H9 (cell line): ENCODE data around the gene SELENOW. TPM values are rescaled to one million over a fixed set of nuclear protein-coding genes. Genes with fewer than 3 reads are reported as not detected.

Experiments
- DNase-seq: peaks from one replicate; pipeline ENCODE4 v3.0.0-alpha.2; 2017
- H2AFZ ChIP-seq: one replicate; pipeline ENCODE4 v1.6.1; 2013; ENCODE audit warnings: mild to moderate bottlenecking, low read length, control low read depth, moderate library complexity
- H2AK5ac ChIP-seq: 2 replicates; pipeline ENCODE4 v1.6.1; 2013; ENCODE audit warnings: low read length, control low read depth, mixed read lengths; ENCODE audit not compliant: insufficient read length
- H2BK120ac ChIP-seq: one replicate; pipeline ENCODE4 v1.6.1; 2013; ENCODE audit warnings: low read depth, mild to moderate bottlenecking, low read length, control low read depth, inconsistent platforms; ENCODE audit not compliant: poor library complexity, severe bottlenecking
- H2BK12ac ChIP-seq: 2 replicates; pipeline ENCODE4 v1.6.1; 2013; ENCODE audit warnings: low read length, control low read depth, mixed read lengths, low read depth; ENCODE audit not compliant: insufficient read length
- H2BK15ac ChIP-seq: 2 replicates; pipeline ENCODE4 v1.6.1; 2013; ENCODE audit warnings: low read depth, low read length, control low read depth
- H2BK20ac ChIP-seq: one replicate; pipeline ENCODE4 v1.6.1; 2013; ENCODE audit warnings: low read depth, mild to moderate bottlenecking, low read length, control low read depth, inconsistent platforms; ENCODE audit not compliant: poor library complexity, severe bottlenecking
- H2BK5ac ChIP-seq: 2 replicates; pipeline ENCODE4 v1.6.1; 2013; ENCODE audit warnings: low read length, control low read depth, mixed read lengths; ENCODE audit not compliant: insufficient read length
- H3K14ac ChIP-seq: 2 replicates; pipeline ENCODE4 v1.6.1; 2013; ENCODE audit warnings: low read length, control low read depth; ENCODE audit not compliant: insufficient read depth
- H3K18ac ChIP-seq: 2 replicates; pipeline ENCODE4 v1.6.1; 2013; ENCODE audit warnings: low read depth, mild to moderate bottlenecking, mixed read lengths, low read length, control low read depth; ENCODE audit not compliant: insufficient read length
- H3K23ac ChIP-seq: 2 replicates; pipeline ENCODE4 v1.6.1; 2013; ENCODE audit warnings: low read length, control low read depth, mixed read lengths, low read depth; ENCODE audit not compliant: insufficient read length
- H3K23me2 ChIP-seq: 2 replicates; pipeline ENCODE4 v1.6.1; 2013; ENCODE audit warnings: low read depth, mild to moderate bottlenecking, mixed read lengths, low read length, control low read depth; ENCODE audit not compliant: insufficient read length, poor library complexity, severe bottlenecking
- H3K27ac ChIP-seq: 2 replicates; pipeline ENCODE4 v1.5.1; 2013; ENCODE audit warnings: low read length, control low read depth, mixed read lengths, low read depth; ENCODE audit not compliant: insufficient read length
- H3K27me3 ChIP-seq: 2 replicates; pipeline ENCODE4 v1.6.1; 2013; ENCODE audit warnings: low read length, control low read depth, inconsistent platforms; ENCODE audit not compliant: insufficient read depth
- H3K4ac ChIP-seq: 2 replicates; pipeline ENCODE4 v1.6.1; 2013; ENCODE audit warnings: low read depth, mild to moderate bottlenecking, control low read depth, inconsistent platforms, low read length, moderate library complexity
- H3K4me1 ChIP-seq: 2 replicates; pipeline ENCODE4 v1.6.1; 2013; ENCODE audit warnings: low read length, control low read depth, inconsistent platforms; ENCODE audit not compliant: insufficient read depth
- H3K4me2 ChIP-seq: 2 replicates; pipeline ENCODE4 v1.6.1; 2013; ENCODE audit warnings: low read length, control low read depth, mixed read lengths; ENCODE audit not compliant: insufficient read length, insufficient read depth
- H3K56ac ChIP-seq: 2 replicates; pipeline ENCODE4 v1.6.1; 2013; ENCODE audit warnings: low read depth, mild to moderate bottlenecking, mixed read lengths, low read length, control low read depth; ENCODE audit not compliant: insufficient read length
- H3K79me1 ChIP-seq: 2 replicates; pipeline ENCODE4 v1.6.1; 2013; ENCODE audit warnings: low read depth, mild to moderate bottlenecking, moderate library complexity, low read length, control low read depth, inconsistent platforms; ENCODE audit not compliant: insufficient read depth, poor library complexity, severe bottlenecking
- H3K79me2 ChIP-seq: 2 replicates; pipeline ENCODE4 v1.6.1; 2013; ENCODE audit warnings: low read length, control low read depth, inconsistent platforms; ENCODE audit not compliant: insufficient read depth
- H3K9ac ChIP-seq: 2 replicates; pipeline ENCODE4 v1.6.1; 2013; ENCODE audit warnings: low read length, control low read depth, mixed read lengths; ENCODE audit not compliant: insufficient read length; ENCODE audit errors: extremely low read depth
- H3K9me3 ChIP-seq: one replicate; pipeline ENCODE4 v1.6.1; 2013; ENCODE audit warnings: low read depth, low read length, inconsistent platforms; ENCODE audit not compliant: control insufficient read depth
- H3T11ph ChIP-seq: one replicate; pipeline ENCODE4 v1.6.1; 2013; ENCODE audit warnings: mild to moderate bottlenecking, low read length, control low read depth, inconsistent platforms
- H4K20me1 ChIP-seq: one replicate; pipeline ENCODE4 v1.6.1; 2013; ENCODE audit not compliant: control insufficient read depth, insufficient read length, insufficient read depth
- H4K5ac ChIP-seq: 2 replicates; pipeline ENCODE4 v1.6.1; 2013; ENCODE audit warnings: low read depth, mild to moderate bottlenecking, mixed read lengths, low read length, control low read depth; ENCODE audit not compliant: insufficient read length
- H4K8ac ChIP-seq: replicated peaks from 2 replicates; pipeline ENCODE4 v1.6.1; 2013; ENCODE audit warnings: low read length, control low read depth, mixed read lengths, low read depth; ENCODE audit not compliant: insufficient read length
- H4K91ac ChIP-seq: 2 replicates; pipeline ENCODE4 v1.6.1; 2013; ENCODE audit warnings: low read depth, mild to moderate bottlenecking, moderate library complexity, mixed read lengths, low read length, control low read depth; ENCODE audit not compliant: insufficient read length
- H3K27ac Mint-ChIP-seq, 3 experiments: 2 replicates in 2 of 3; 3 replicates in 1 of 3; pipeline ENCODE4 v1.8.0; 2020 to 2021; ENCODE audit warnings: mixed read lengths in 3 of 3, mild to moderate bottlenecking in 1 of 3, moderate library complexity in 1 of 3
- H3K27me3 Mint-ChIP-seq: 2 replicates; pipeline ENCODE4 v1.8.0; 2021; ENCODE audit warnings: low read depth, mild to moderate bottlenecking, moderate library complexity, mixed read lengths
- H3K36me3 Mint-ChIP-seq, 3 experiments: 2 replicates in 2 of 3; 3 replicates in 1 of 3; pipeline ENCODE4 v1.8.0; 2020 to 2021; ENCODE audit warnings: low read depth in 3 of 3, mixed read lengths in 3 of 3; ENCODE audit not compliant: insufficient read depth in 1 of 3
- H3K4me1 Mint-ChIP-seq, 2 experiments: 2 replicates each; pipeline ENCODE4 v1.8.0; 2020; ENCODE audit warnings: mixed read lengths in 2 of 2
- H3K4me3 Mint-ChIP-seq, 2 experiments: 2 replicates in 1 of 2; 3 replicates in 1 of 2; pipeline ENCODE4 v1.8.0; 2020 to 2021; ENCODE audit warnings: mild to moderate bottlenecking in 2 of 2, mixed read lengths in 2 of 2, moderate library complexity in 1 of 2
- H3K9me3 Mint-ChIP-seq, 2 experiments: 2 replicates in 1 of 2; 3 replicates in 1 of 2; pipeline ENCODE4 v1.8.0; 2020; ENCODE audit warnings: mild to moderate bottlenecking in 2 of 2, mixed read lengths in 2 of 2, moderate library complexity in 1 of 2
- CTCF ChIP-seq: fragments of 200-600 bp; sonication (generic); conservative IDR thresholded peaks from 3 replicates; pipeline ENCODE4 v1.8.0; 2021; ENCODE audit warnings: antibody characterized with exemption, mild to moderate bottlenecking
- WGBS: extraction: QIAGEN DNeasy Blood & Tissue Kit; methylation state at CpG from one replicate; pipeline ENCODE4 v1.1.7; 2013; ENCODE audit warnings: missing lambda C conversion rate, low lambda C conversion rate, mixed read lengths; ENCODE audit not compliant: insufficient read length; ENCODE audit errors: extremely low coverage; 5-methylcytosine and 5-hydroxymethylcytosine counted together
- total RNA-seq: library from RNA; stranded (reverse); gene quantifications from 2 replicates; pipeline ENCODE4 v1.2.1, GENCODE V29; 2021

SELENOW gene
- total RNA-seq, 1 experiment from 2014 or later = 388 TPM

- Histone ChIP-seq H2BK5ac (no peak overlapping the region), H3K23ac (no peak overlapping the region), H3K9ac (no peak overlapping the region), H3K4ac (no peak overlapping the region), H3K18ac (no peak overlapping the region), H3K27ac (no peak overlapping the region), H3T11ph (no peak overlapping the region), H4K91ac (no peak overlapping the region), H4K8ac (no peak overlapping the region), H3K56ac (no peak overlapping the region), H2BK12ac (no peak overlapping the region), H3K27me3 (no peaks in the 10 kb centered on the region), H3K79me1 (no peaks in the 10 kb centered on the region), H3K9me3 (no peaks in the 10 kb centered on the region), H3K23me2 (no peaks in the 10 kb centered on the region), H4K20me1 (no peaks in the 10 kb centered on the region), H2BK120ac (no peak overlapping the region), H2AK5ac (no peak overlapping the region), H3K79me2 (no peaks in the 10 kb centered on the region), H4K5ac (no peak overlapping the region), H2BK15ac (no peak overlapping the region), H2AFZ (no peak overlapping the region), H3K14ac (no peak overlapping the region), H3K4me1 (no peaks in the 10 kb centered on the region), H2BK20ac (no peak overlapping the region), H3K4me2 (no peak overlapping the region)
- Mint-ChIP-seq H3K27me3 (no peaks in the 10 kb centered on the region), H3K36me3 (peaks cover 50 to 64% (median 64%) of the 10 kb centered on the region in 3 experiments), H3K4me3 (no peak overlapping the region), H3K4me1 (no peaks in the 10 kb centered on the region), H3K27ac (peak overlapping the region in 1 of 3 experiments; percentile 64; a peak in 1 of 7 replicates), H3K9me3 (0 out of 5 replicates have a peak, but pooled peaks cover 0 to 3% of the 10 kb centered on the region in 2 experiments)
- TF ChIP-seq CTCF = no peak
- no CpG with 5 or more reads among the region's 22 CpGs for WGBS
- no peak for DNase-seq
These were observed 21.4 kb upstream of the SELENOW start for GRCh38 chr19:47756953-47757608.
